HG02763 (cell line): Measurements from ENCODE around the gene RBMS1.

Experiments
- ATAC-seq: cut with Tn5 transposase; IDR thresholded peaks from one replicate; pipeline ENCODE4 v1.9.1; 2021; ENCODE audit warnings: mild to moderate bottlenecking, moderate library complexity; ENCODE audit not compliant: unreplicated experiment

Gene RBMS1, protein sequence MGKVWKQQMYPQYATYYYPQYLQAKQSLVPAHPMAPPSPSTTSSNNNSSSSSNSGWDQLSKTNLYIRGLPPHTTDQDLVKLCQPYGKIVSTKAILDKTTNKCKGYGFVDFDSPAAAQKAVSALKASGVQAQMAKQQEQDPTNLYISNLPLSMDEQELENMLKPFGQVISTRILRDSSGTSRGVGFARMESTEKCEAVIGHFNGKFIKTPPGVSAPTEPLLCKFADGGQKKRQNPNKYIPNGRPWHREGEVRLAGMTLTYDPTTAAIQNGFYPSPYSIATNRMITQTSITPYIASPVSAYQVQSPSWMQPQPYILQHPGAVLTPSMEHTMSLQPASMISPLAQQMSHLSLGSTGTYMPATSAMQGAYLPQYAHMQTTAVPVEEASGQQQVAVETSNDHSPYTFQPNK

DNA sequence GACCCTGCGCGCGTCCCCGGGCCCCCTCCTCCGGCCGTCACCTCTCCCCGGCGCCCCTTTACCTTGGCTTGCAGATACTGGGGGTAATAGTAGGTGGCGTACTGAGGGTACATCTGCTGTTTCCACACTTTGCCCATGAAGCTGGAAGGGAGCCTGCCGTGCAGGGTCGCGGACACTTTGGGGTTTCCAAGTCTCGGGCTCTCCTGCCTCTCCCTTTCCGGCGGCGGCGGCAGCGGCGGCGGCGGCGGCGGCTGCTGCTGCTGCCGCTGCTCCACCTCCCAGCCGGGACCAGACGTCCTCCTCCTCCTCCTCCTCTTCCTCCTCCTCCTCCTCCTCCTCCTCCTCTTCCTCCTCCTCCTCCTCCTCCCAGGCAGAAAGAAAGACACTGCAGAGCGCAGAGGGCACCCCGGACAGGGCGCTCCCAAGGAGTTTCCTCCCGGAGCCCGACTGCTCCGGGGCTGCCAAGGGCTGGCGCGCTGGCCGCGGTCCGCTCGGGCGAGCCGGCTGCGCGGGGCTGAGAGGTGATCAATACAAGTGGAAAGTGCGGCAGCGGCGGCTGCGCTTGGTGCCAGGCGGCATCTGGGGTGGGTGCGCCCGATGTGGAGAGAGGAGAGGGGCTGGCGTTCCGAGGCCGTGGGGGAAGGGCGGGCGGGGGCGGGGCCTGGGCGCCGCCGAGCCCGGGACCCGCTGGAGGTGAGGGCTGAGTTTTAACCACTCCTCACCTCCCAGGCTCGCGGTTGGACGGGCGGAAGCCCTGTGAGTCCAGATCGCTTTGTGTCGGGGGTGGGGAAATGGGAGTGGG, at the start of gene RBMS1:
TSS of gene RBMS1 (minus strand) at position 581 of the 802 bp plus-strand sequence. CDS start at position 137, 444 bp downstream.
- ATAC-seq: no peak

DNA sequence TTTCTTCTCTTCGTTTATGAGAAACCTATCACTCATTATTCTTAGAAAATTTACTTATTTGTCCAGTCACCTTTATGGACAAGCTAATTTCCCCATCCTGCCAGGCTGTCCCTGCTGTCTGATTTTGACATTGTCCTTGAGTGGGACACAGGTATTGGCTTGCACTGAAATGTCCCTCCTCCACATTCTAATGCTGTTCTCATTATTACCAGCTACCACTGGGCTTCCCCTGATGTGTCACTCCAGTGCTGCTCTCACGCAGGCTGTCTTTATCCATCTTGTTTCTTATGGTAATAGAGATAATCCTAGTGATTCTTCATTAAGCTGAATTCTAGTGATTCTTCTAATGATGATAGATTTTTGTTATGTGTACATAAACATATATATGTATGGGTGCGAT, 48.1 kb upstream of the RBMS1 start:
- no peak for ATAC-seq

DNA sequence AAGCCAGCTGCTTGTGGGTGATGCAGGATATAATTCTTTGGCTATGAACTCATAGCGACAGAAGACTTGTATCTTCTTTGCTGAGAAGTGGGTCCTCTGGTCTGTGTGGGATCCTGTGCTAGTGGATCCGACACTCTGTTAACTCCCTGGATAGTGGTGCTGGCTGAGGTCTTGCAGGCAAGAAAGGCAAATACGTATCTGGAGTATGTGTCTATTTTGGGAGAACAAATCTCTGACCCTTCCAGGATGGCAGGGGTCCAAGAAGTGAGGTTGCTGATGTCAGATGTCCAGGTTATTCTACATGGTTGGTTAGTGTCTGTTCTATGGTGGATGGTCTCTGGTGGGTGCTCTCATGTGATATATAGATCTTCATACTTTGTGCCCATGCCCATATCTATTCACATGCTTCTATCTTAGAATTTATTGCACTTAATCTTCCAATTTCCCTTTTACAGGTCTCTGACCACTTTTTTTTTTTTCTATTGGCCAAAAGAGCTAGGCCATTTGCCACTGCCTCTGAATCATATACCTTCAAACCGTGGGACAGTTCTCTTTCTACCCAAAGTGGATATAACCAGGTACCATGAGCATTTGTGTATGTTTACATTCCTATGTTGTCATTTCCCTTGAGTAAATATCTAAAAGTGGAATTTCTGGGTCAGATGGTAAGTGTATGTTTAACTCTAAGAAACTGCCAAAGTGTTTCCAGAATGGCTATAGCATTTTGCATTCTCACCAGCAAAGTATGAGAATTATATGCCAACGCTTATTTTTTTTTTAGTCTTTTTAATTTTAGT, 45.1 kb upstream of the RBMS1 start:
- no peak for ATAC-seq

DNA sequence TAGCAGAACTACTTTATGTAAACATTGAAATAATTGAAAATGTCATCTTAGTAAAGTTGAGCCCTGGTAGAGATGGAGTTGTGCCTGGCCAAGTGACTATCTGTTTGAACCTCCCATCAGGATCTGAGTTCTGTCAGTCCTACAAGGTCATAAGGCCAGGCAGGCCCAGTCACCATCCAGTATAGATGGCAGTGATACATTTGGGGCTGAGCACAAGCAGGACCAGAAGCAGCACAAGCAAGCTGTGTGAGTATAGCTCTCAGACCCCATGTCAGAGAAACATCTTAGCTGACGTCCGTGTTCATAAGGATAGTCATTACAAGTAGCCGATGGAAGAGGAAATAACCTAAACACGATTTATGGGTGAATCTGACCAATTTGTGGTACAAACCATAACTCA, 44.5 kb upstream of the RBMS1 start:
- no peak for ATAC-seq

DNA sequence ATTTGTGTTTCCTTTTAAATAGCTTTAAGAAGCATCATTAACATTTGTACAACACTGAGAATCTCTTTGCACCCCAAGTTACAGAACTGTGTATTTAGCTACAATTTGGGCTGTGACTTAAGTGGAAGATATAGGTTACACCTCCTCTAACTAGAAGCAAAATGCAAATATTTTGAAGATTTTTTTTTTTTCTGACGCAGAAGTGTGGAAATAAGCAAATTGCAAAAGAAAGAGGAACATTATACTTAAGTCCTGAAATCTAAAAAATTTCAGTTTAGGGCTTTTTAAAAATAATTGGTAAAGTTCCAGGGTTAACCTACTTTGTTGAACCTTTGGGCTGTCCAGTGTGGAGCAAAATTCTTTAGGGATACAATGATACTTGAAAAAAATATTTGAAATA, 41.4 kb upstream of the RBMS1 start:
- no peak for ATAC-seq

DNA sequence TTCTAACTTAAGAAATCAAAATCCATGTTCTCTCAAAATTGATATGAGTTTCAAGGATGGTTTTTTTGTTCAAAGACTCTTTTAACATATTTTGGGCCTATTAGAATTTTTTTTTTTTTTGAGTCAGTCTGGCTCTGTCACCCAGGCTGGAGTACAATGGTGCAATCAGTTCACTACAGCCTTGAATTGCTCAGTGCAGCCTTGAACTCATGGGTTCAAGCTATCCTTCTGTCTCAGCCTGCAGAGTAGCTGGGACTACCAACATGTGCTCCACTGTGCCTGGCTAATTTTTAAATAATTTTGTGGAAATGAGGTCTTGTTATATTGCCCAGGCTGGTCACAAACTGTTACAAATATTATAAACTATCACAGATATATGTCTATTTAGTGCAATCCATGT, 40.6 kb upstream of the RBMS1 start:
- ATAC-seq: no peak

DNA sequence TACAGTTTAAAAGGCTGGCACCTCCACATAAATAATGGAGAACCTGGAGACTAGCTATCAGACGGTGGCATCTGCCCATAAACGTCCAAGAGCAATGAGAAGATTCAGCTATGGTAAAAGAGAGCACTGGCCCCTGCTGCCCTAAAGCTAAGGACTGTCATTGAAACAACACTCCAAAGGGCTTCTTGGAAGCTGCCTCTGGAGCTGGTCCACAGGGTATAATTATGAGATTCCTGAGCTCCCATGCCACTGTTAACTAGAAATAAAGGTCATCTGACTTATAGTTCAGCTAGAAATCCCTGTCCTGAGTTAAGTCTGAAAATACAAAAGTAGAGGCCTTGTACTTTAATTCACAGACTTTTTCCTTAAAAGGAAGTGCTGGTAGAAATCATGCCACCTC, 39.9 kb upstream of the RBMS1 start:
- no peak for ATAC-seq

DNA sequence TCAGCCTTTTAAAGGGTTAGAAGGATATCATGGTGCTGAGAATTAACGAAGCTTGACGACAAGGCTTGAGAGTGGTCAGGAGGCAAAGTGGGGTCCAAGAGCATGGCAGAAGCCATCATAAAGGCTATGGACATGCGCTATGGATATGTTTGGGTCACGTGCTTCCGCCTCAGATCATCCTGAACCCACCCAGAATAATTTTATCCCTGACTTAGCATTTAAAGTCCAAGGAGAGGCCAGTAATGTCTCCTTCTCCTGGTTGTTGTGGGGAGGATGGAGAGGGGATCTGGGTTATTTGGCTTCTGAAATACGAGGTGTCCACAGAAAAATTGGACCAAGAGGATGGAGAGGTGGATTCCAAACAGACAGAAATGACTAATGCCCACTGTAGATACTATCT, 38.8 kb upstream of the RBMS1 start:
- no peak for ATAC-seq

DNA sequence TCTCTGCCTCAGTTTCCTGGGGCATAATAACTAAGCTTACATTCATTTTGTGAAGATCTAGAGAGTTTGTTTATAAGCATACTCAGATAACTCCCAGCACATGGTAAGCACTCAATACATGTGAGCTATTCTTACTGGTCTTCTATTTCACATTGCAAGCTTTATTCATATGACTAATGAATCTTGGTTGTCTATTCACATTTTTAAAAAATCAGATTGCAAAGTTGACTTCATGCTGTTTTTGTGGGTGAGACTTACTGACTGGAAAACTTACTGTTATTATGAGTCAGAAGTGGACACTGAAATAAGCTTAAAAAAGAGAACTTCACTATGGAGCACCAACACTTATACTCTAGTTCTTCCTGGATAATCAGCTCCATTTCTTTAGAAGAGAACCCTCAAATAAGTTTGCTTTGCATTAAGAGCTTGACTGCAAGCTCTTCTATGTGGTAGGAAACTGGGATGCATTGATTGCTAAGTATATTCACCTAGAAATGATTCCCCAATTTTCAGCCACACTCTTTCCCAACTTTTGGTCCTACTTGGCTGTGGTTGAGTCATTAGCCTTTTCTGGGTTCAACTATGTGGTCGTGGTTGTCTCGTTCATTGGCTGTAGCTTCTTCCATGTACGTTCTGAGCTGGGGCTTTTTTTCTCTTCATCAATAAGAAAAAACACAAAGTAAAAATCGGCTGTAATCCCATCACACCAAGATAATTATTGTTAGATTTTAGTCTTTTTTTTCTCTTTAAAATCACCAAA, 29.5 kb upstream of the RBMS1 start:
- ATAC-seq: no peak

DNA sequence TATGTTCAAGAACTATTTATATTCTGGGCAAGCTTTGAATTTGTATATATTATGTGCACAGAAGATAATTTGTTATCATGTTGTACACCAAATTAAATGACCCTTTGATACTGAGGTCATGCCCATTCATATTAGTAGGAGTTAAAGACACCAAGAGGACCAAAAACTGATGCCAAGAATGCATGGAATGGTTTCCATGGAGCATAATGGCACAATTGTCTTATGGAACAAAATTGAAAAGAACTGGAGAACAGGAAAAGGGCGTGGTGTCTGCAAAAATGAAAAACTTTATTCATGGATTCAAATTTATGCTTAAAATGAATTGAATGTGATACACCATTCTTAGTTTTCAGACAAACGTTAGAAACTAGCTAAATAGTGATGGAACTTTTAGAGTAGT, 24.1 kb upstream of the RBMS1 start:
- ATAC-seq: no peak

DNA sequence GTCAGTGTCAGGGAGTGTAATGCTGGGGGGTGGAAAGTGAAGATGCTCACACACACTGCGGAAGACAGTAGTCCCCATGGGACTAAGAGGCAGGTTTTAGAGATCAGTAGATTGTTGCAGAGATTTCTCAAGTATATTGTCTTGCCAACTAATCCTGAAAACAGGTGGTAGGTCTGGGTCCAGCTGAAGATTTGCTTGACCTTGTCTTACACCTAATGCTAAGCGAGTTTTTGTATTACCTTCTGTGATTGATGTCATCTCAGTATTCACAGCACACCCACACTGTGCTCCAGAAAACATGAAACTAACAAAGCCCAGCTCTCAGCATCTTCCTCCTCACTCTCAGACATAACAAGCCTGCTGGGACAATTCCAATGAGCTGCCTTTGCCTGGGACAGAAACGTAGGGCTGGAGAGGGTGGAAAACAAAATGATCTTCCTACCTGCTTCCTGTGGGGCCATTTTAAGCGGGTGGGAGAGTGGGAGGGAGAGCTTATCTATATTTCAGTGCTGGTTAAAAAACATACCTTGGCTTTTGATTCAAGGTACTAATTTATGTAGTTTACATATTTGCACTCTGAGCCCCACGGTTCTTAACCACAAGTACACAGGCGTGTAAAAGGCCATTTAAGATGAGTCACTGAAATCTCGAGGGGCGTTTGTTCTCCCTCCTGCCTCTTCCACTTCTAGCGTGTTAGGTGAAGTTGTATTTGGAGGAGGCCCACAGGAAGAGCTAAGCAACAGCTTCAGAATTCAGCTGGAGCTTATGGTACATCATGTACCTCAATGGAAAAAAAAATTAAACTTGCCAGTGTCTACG, 23.1 kb upstream of the RBMS1 start:
- ATAC-seq: peak; percentile 45

DNA sequence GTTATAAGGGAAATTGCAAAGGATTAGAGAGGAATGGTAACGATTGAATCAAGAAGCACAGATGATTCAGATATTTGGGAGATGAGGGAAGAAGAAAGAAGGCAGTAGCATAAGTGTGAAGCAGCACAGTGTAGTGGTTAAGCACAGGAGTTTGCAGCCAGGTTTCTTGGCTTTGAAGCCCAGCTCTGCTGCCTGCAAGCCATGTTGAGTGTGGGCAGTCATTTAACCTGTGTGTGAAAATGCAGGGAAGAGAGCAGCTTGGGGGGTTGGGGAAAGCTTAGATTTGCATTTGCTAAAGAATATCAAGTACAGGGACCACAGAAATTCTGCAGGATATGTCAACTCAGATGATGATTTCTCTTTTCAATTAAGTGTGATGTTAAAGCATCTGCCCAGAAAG, 21.5 kb upstream of the RBMS1 start:
- no peak for ATAC-seq

DNA sequence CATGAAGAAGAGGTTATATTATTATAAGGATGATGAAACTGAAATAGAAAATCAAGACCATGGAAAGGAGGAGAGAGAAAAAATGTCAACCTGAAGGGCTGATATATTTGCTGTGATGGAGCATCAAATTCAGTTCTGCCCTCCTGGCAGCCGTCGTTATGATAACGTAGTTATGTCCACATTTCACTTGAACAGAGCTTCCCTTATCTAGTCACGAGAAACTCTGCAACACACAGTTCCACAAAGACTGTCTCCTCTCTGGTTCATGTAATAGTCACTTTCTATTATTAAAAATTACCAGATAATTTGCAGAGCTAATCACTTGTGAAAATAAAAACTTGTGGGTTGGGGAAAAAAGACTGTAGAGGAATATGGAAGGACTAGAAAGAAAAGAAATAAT, 19.5 kb upstream of the RBMS1 start:
- ATAC-seq: no peak

DNA sequence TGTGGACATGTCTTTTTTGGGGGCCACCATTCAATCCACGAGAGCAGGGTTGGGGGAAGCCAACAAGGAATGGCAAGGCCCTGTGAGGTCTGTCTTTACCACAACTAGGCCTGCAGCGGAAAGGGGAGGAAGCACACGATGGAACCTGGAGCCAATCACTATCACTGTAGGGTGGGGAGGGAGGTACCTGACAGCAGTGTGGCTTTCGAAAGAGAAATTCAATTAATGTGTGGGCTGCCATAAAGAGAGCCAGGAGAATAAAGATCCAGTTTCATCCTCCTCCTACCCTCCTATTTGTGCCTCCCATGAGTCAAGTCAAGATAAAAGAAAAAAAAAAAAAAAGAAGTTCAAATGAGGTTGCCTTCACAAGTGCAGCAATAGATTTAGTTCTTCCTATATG, 18.9 kb upstream of the RBMS1 start:
- no peak for ATAC-seq

DNA sequence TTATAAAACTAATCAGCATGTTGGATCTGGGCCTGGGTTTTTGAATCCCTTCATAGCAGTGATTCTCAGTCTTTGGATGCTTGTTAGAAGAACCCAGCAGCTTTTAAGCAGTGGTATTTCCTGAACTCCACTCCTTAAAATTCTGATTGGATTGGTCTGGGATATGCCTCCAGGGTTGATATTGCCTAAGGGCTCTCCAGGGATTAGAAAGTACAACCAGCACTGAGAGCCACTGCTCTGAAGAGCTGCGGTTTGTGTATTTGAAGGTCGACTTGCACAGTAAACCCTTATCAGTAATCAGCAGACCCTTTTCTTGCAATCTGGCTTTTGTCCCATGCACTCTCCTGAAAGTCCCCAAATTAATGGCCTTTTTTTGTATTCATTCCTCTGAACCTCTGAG, 17.0 kb upstream of the RBMS1 start:
- no peak for ATAC-seq

DNA sequence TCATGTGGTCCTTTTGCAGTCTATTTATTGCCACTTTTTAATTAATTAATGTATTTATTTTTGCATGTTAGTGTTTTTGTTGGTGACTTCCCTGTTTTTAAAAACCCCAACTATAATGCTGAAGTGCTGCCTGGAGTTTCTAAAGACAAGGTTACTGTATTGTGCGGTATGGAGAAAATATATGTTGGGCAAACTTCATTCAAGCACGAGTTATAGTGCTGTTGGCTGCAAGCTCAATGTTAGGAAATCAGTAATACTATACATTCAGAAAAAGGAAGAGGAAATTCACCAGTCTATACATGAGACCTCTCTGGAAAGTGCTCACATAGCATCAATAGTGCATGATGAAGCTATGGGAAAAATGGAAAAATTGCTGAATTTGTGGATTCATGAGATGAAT, 15.4 kb upstream of the RBMS1 start:
- ATAC-seq: no peak

DNA sequence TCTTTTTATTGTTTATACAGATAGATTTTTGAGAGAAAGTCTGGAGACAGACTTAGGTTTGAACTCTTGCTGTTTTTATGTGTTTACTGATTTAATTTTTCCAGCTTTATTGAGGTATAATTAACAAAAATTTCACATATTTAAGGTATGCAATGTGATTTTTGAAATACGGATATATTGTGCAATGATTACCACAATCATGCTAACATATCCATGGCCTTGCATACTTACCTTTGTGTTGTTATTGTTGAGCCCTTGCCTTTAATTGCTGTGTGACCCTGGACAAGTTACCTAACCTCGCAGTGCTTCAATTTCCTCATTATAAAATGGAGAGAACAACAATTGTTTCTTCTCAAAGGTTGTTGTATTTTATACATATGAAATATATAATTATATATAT, 13.9 kb upstream of the RBMS1 start:
- ATAC-seq: no peak

DNA sequence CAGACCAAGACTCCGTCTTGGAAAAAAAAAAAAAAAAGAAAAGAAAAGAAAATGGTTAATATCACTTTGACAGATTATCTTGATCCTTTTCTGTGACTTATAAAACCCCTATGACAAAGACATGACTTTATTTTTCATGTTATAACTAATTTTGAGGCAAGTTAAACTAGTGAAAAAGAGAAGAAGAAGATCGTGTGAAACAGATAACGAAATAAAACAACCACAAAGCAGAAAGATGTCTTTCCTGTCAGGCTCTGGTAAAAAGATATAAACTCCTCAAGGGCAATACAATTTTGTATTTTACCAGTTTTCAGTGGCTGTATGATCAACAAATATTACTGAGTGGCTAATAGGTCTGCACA, 13.4 kb upstream of the RBMS1 start:
- no peak for ATAC-seq

DNA sequence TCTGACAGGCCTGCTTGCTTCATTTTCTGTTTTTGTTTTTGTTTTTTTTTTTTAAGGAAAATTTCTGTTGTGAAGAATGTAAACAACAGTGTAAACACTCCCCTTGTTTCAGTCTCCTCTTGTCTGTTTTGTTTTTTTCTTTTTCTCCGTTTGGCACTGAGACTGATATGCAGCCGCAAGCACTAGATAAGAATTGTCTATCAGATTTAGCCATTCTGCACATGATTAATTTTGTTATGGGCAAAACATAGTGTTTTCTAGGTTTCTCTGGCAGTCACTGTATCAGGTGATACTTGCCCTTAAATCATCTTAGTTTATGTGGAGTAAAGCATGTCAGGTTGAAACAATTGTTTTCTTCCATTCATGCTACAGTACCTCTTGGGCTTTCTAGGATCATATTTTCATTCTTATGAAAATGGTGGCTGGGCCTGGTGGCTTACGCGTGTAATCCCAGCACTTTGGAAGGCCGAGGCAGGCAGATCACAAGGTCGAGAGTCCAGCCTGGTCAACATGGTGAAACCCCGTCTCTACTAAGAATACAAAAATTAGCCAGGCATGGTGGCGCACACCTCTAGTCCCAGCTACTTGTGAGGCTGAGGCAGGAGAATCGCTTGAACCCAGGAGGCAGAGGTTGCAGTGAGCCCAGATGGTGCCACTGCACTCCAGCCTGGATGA, 12.9 kb upstream of the RBMS1 start:
- no peak for ATAC-seq
